Erythroblast (primary cell): Measurements from ENCODE around the gene C1QTNF8.

Experiments
- GATA1 ChIP-seq: IDR thresholded peaks from 2 replicates; pipeline ENCODE4 v1.6.1; 2011; ENCODE audit warnings: low read depth, mild to moderate bottlenecking, control low read depth, low read length, moderate library complexity
- POLR2A ChIP-seq: IDR thresholded peaks from 2 replicates; pipeline ENCODE4 v1.6.1; 2011; ENCODE audit warnings: mild to moderate bottlenecking, low read length

- TF ChIP-seq POLR2A = no peak
- no peak for TF ChIP-seq GATA1
Observed at GRCh38 chr16:1039762-1040161, 56.3 kb downstream of the C1QTNF8 start.
